ENCODE results near the gene ERGIC1.

DNA sequence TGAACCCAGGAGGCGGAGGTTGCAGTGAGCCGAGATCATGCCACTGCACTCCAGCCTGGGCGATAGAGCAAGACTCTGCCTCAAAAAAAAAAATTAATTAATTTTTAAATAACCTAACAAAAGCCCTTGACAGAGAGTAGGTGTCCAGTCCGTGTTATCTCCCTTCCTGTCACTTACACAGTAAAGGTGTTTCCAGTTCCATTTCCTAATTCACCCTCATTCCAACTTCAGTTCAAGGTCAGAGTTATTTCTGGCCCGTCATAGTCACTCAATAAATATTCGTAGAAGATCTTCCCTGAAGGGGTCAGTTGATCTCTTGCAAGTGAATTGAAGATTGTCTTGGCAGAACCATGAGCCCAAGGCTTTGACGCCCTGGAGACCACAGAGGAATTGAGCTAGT is 16.4 kb upstream of the ERGIC1 start:
- TF ChIP-seq, protein P1, sequence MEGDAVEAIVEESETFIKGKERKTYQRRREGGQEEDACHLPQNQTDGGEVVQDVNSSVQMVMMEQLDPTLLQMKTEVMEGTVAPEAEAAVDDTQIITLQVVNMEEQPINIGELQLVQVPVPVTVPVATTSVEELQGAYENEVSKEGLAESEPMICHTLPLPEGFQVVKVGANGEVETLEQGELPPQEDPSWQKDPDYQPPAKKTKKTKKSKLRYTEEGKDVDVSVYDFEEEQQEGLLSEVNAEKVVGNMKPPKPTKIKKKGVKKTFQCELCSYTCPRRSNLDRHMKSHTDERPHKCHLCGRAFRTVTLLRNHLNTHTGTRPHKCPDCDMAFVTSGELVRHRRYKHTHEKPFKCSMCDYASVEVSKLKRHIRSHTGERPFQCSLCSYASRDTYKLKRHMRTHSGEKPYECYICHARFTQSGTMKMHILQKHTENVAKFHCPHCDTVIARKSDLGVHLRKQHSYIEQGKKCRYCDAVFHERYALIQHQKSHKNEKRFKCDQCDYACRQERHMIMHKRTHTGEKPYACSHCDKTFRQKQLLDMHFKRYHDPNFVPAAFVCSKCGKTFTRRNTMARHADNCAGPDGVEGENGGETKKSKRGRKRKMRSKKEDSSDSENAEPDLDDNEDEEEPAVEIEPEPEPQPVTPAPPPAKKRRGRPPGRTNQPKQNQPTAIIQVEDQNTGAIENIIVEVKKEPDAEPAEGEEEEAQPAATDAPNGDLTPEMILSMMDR (IDR thresholded peaks at IDR 0.05) = no peak
- TF ChIP-seq POLR2A (IDR thresholded peaks at IDR 0.05) = no peak

All from thyroid gland (tissue), 4 donors.